ENCODE measurements around the gene PDE6A.
A peak's percentile ranks its signal among the peaks of the same experiment; 100 is the strongest.

PDE6A gene

GRCh38 chr5:149849966-149850910 is 94.4 kb downstream of the PDE6A start:
- intact Hi-C loops (cut with DNase I) = no loop called here
- DNase-seq = no peak

- intact Hi-C loops (cut with DNase I) = no loop called here
- DNase-seq = peak in 35 of 42 donors; percentile 20 to 79 (median 50)
Observed at GRCh38 chr5:149849280-149849965, 95.2 kb downstream of the PDE6A start.

GRCh38 chr5:149847611-149848010 is 97.0 kb downstream of the PDE6A start:
- intact Hi-C loops (cut with DNase I) = no loop called here
- no peak for DNase-seq

GRCh38 chr5:149846021-149846420 is 98.6 kb downstream of the PDE6A start:
- intact Hi-C loops (cut with DNase I) = no loop called here
- DNase-seq = no peak

- intact Hi-C loops (cut with DNase I) = no loop called here
- no peak for DNase-seq
Observed at GRCh38 chr5:149845601-149846000, 99.0 kb downstream of the PDE6A start.

GRCh38 chr5:149841851-149842793 is 102.5 kb downstream of the PDE6A start:
- no peak for DNase-seq

GRCh38 chr5:149840226-149840825 is 104.3 kb downstream of the PDE6A start:
- intact Hi-C loops (cut with DNase I) = no loop called here
- DNase-seq = no peak

More at GRCh38 chr5:149841851-149842793, 102.5 kb downstream of the PDE6A start:
- intact Hi-C loops (cut with DNase I) = no loop called here

- peak in 23 of 42 donors; percentile 17 to 60 (median 39) for DNase-seq
- intact Hi-C loops (cut with DNase I) = loop anchor here (5.0 to 10.0 kb wide), 3 partner anchors 125 to 375 kb away; partner anchors contain the start of gene SLC26A2
Observed at GRCh38 chr5:149839761-149840160, 104.8 kb downstream of the PDE6A start.

- intact Hi-C loops (cut with DNase I) = loop anchor here (5.0 to 10.0 kb wide), 3 partner anchors 126 to 376 kb away; partner anchors contain the start of gene SLC26A2
- DNase-seq = peak in 40 of 42 donors; percentile 18 to 87 (median 62)
Observed at GRCh38 chr5:149838881-149839739, 105.5 kb downstream of the PDE6A start.

- intact Hi-C loops (cut with DNase I) = loop anchor here (5.0 to 10.0 kb wide), 3 partner anchors 127 to 377 kb away; partner anchors contain the start of gene SLC26A2
- peak; percentile 27 to 82 (median 64) for DNase-seq
Observed at GRCh38 chr5:149837680-149838269, 106.8 kb downstream of the PDE6A start.

- no peak for DNase-seq
- intact Hi-C loops (cut with DNase I) = loop anchor here (5.0 to 10.0 kb wide), 3 partner anchors 128 to 378 kb away; partner anchors contain the start of gene SLC26A2
Observed at GRCh38 chr5:149836451-149837139, 108.0 kb downstream of the PDE6A start.

- intact Hi-C loops (cut with DNase I) = loop anchor here (10.0 kb wide), 2 partner anchors 130 to 380 kb away; partner anchors contain the start of gene SLC26A2
- peak in 35 of 42 donors; percentile 12 to 82 (median 60) for DNase-seq
Observed at GRCh38 chr5:149834246-149834855, 110.2 kb downstream of the PDE6A start.

GRCh38 chr5:149833116-149833827 is 111.3 kb downstream of the PDE6A start:
- no peak for DNase-seq
- intact Hi-C loops (cut with DNase I) = loop anchor here (10.0 kb wide), 2 partner anchors 132 to 382 kb away; partner anchors contain the start of gene SLC26A2

- DNase-seq = no peak
- intact Hi-C loops (cut with DNase I) = loop anchor here (10.0 kb wide), 2 partner anchors 132 to 382 kb away; partner anchors contain the start of gene SLC26A2
Observed at GRCh38 chr5:149832636-149833035, 112.0 kb downstream of the PDE6A start.

- intact Hi-C loops (cut with DNase I) = loop anchor here (10.0 kb wide), 2 partner anchors 133 to 383 kb away; partner anchors contain the start of gene SLC26A2
- DNase-seq = no peak
Observed at GRCh38 chr5:149831492-149831891, 113.1 kb downstream of the PDE6A start.

Data from head of caudate nucleus (tissue), 42 donors.